Dermis microvascular lymphatic vessel endothelial cell (primary cell): ENCODE measurements around the gene SH3RF2. TPM values are rescaled to one million over a fixed set of nuclear protein-coding genes. Genes with fewer than 3 reads are reported as not detected.
"Not testable (repeated sequence)": the region's sequence is repeated elsewhere in the genome, so short reads cannot be mapped to it uniquely, and the experiment has no call there.

Experiments
- DNase-seq, 2 donors: peaks; one replicate each; pipeline versions ENCODE4 v3.0.0 to v3.0.0-alpha.2; 2010; ENCODE audit warnings: low read depth in 2 of 2
- total RNA-seq: library from RNA; depleted of rRNA; stranded (reverse); fragments of >200 nt; gene quantifications from 2 replicates; pipeline ENCODE4 v1.2.1, GENCODE V29; 2014

Gene SH3RF2
- total RNA-seq, 1 donor from 2014 or later: not detected

DNA sequence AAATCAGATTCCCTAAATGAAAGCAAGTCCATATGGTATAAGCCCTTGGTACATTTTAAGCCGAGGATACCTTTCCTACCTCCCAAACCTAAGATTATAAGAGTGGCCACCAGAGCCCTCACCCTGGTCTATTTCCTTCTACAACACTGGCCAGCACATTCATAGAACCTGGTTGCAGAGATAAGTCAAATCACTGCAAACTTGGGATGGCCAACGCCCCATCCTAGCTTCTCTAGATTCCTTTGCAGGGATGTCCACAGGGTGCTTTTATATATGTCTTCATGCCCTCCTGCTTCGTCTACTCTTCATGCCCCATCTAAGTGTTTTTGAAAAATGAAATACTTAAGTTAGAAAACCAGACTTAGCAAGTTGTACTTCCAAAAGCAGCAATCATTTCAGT is 41.8 kb downstream of the SH3RF2 start:
- no peak for DNase-seq

DNA sequence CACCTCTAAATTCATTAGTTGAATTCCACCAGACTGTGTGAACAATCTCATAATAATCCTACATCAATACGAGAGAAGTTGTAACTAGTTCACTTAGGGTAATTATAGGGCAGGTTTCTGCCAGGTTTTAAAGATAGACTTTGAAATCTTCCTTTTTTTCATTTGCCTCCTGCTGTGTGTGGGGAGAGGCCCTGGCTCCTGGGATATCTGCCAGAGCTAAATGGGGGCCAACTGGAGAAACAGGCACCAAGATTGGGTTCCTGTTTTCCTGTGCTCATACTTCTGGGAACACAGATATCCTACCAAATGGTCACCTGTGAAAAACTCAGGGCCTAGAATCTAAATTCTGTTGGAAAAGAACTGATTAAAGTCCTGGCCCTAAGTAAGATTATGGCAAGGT is 42.3 kb downstream of the SH3RF2 start:
- no peak for DNase-seq

DNA sequence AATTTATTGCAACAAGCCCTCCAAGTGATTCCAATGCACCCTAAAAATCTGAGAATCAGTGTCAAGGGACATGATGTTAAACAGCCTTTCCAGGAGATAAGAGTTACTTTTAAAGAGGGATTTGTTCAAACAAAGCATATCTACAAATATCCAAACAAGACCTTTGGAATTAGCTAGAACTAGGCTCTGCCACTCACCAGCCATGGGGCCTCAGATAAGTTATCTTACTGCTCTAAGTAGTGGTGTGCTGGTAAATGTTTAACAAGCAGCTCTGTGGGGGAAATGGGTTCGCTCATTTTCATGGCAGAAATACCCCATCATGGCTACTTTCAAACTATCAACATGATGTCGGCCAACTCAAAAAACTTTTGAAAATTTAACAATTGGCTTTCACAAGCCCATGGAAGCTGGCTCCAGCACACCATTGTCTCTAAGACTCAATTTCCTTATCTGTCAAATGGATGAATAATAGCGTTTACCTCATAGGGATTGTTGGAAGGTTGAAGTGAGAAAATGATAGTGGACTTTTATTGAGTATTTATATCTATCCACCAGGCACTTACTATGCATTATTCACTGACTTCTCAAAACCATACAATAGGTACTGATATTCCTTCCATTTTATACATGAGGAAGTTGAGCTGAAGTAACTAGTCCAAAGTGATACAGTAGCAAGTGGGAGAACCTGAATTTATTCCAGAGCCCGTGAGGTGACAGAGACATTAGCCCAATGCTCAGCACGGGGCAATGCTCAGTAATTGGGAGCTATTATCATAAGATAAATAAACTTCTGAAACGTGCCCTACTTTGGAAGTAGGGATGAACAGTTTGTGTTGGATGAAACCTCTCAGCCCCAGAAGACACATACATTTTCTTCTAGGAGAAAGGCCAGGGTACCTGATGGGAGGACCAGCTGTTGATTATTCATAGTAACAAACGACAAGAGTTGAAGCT is 43.2 kb downstream of the SH3RF2 start:
- no peak for DNase-seq

DNA sequence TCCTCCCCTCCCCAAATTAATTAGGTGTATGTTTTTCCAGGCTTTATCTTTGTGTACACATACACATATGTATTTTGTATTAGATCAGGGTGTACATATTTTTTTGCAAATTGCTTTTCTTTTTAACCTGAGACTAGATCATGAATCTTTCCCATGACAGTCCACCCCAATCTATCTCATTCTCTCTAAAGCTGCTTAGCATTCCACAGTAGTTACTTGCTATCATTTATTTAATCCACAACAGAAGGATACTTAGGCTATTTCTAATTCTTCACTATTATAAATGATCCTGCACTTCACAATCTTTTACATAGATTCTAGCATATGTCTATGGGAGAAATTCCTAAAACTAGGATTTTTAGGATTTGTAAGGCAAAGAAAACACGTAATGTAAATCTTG is 43.9 kb downstream of the SH3RF2 start:
- DNase-seq: no peak

DNA sequence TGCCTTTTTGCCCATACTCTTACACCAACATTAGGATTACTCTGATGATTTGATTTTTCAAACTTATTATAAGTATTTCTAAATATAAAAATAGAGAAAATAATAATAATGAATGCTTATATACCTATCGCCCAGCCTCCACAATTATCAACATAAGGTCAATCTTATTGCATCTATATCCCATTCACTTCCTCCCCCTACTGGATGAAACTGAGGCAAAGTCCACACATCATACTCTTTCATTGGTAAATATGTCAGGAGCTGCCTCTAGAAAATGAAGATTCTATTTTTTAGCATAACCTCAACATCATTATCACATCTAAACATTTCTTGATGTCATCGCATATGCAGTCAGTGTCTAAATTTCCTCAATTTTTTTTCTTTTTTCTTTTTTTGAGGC is 44.3 kb downstream of the SH3RF2 start:
- DNase-seq: no peak

DNA sequence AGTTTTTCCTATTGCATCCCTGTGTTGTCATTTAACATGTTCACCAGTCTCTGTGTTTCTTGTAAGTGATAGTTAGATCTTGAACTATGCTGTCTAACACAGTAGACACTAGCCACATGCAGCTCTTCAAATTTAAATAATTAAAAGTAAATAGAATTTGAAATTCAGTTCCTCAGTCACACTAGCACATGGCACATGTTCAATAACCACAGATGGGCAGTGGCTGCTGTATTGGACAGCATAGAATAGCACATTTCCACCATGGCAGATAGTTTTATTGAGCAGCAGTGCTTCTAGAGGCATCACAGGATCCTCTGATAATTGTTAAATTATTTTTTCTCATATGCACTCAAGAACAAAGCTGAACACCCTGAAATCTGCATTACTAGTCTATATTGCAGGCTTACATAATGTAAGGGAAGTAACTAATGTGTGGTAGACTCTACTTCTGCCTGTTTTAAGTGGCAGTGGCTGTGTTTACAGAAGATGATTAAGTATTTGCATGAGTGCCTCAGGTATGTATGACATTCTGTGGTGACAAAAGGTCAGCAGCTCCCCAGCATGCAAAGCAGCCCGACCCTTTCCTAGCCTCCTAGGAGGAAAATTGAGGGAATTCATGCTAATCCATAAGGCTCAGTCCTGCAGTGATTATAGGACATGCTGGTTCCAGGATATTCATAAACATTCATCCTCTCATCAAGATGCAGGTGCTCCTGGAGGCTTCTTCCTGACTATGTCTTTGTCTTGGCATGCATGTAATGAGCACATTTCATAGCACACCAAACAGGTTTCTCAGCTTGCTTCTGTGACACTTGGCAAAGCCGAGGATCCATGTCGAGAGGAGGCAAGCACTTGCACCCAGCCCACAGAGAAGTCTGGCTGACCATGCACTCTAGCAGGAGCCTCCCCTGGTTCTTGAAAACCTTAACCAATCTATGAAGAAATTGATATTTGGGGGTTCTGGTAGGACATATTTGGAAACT is 45.5 kb downstream of the SH3RF2 start:
- DNase-seq: no peak

DNA sequence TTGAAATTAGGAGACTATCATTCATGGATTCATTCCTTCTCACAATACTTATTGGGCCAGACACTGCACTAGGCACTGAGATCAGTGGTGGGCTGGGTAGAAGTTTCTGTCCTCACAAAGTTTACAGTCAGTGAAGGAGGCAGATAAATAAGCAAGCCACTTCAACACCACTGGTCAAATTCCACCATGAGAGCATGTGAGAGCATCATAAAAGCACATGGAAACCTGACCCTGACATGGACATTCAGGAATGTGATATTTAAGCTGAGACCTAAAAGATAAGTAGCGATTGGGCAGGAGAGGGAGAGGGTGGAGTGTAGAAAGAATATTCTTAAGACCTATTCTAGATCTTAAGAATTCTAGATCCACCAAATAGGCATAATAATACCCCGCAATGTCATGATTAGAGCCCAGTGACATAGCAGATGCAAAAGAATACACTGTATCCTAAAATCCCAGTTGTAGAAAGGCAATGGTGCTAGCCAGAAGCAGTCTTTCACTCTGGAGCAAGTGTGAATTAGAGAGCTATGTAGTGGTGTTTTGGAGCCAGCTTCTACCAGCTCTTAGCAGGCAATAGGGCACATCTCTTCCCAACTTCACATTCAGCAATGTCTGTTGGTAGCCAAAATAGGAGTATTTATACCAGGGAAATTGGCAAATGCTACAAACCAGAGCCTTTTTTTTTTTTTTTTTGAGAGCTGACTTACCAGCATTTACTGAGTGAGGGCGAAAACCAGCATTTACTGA is 46.4 kb downstream of the SH3RF2 start:
- DNase-seq: no peak

DNA sequence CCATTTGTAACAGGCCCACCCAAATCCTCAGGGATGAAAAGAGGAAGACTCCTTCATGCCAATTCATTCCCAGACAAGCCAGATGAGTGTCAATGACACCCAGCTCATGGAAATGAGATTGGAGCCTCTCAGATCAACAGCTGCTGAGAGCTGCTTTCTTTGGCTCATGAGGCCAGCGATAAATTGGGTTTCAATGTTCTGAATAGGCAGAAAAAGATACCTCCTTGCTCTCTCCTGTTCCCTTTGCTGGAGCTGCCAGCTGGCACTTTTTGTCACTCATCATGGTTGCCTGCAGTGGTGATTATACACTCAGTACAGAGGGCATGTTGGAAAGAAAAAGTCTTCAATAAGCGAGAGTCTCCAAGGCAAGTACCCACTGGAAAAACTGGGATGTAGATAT is 47.1 kb downstream of the SH3RF2 start:
- no peak for DNase-seq

DNA sequence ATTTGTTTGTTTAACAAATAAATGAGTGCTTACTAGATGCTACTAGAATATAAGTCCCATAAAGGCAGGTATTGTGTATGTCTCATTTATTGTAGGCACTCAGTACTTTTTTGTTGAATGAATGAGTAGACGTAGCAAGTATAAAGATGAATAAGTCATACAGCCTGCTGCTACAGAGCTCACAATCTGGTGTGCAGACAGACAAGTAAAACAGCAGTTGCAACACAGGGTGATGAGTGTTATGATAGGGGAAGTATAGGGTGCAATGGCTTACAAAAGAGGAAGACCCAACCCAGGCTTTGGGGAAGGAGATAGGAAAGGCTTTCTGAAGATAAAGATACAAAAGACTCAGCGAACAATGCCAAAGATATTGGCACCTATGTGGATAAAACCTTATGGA is 47.7 kb downstream of the SH3RF2 start:
- DNase-seq: no peak

DNA sequence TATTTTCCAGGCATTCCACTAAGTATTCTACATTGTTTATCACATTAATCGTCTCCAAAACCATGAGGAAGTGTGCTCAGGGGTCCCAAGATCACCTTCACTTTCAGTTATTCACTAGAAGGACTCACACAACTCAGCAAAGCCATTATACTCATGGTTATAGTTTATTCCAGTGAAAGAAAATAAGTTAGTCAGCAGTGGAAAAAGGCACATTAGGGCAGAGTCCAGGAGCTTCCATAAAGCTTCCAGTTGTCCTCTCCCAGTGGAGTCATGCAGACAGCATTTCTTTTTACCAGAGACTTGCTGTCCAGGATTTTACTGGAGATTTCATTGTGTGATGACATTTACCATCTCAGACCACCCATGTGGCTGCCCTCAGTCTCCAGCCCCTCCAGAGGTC is 51.5 kb downstream of the SH3RF2 start:
- DNase-seq: no peak

DNA sequence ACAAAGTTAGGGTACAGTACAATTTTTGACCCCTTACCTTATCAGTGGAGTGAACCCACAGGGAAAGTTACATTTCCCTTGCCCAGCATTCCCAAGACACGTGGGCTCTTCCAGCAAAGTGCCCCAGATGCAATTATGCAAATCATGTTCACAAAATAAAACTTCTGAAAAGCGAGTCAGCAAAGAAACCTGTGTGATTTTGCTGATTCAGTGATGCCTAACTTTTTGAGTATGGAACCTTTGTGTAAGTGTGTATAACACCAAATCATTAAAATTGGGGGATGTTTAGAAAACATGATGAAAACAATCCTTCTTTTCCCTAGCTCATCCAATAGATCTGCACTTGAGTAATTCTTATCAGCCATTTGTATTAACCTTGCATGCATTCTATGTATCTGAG is 52.6 kb downstream of the SH3RF2 start:
- DNase-seq: no peak

DNA sequence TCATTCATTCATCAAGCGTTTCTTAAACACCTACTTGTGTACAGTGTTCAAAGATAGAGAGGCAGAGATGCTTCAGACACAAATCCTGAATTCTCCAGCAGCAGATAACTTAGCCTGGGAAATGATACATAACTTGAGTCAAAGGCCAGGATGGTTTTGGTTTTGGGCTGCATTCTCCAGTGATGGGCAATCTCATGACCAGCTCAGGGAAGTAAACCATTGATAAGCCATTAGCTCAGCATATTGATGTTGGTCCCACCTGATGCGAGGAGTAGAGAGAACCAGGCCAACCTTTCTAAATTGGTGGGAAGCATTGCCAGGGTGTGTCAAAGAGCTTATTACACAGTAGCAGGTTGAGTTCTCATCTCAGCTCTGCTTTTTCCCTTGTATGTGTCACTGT is 53.0 kb downstream of the SH3RF2 start:
- DNase-seq: no peak

DNA sequence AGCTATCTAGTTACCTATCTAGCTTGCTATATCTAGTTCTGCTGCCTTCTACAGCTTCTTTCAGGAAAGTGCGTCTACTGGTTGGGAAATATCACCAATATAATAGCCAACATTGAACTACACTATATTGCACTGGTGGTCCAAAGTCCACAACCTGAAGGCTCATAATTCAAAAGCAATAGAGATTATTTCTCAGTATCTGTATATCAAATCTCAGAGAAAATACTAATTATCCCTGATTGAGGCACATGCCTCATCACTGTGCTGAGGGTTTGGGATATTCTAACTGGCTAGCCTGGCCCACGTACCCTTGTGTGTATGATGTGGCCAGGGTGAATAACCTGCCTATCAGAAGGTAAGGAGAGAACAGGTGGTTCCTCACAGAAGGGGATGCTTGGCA is 53.8 kb downstream of the SH3RF2 start:
- no peak for DNase-seq

DNA sequence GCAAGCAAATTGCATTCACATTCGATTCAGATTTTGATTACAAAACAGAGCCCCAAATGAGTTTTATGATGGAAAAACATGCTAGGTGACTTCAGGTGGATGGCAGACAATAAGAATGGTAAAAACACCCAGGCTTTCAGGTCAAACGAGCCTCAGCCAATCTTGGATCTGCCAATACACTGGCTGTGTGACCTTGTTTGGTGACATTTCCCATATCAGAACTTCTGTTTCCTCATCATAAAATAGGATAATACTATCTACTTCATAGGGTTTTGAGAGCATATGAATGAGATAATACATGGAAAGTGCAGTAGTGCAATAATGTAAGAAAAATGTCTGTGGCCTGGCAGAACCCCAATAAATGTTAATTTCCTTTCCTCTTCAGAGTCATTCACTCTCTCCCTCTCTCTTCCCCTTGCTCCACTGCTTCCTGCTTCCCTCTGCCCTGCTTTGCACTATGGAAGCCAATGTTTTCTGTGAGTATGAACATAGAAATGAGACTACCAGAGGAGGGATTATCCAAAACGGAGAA is 54.7 kb downstream of the SH3RF2 start:
- DNase-seq: no peak

DNA sequence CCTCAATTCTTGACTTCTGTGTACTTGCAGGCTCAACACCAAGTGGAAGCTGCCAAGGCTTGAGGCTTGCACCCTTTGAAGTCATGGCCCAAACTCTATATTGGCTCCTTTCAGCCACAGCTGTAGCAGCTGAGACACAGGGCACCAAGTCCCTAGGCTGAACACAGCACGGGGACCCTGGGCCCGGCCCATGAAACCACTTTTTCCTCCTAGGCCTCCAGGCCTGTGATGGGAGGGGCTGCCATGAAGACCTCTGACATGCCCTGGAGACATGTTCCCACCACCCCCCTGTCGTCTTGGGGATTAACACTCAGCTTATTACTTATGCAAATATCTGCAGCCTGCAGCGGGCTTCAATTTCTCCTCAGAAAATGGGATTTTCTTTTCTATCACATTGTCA is 57.2 kb downstream of the SH3RF2 start:
- DNase-seq: not testable (repeated sequence)

DNA sequence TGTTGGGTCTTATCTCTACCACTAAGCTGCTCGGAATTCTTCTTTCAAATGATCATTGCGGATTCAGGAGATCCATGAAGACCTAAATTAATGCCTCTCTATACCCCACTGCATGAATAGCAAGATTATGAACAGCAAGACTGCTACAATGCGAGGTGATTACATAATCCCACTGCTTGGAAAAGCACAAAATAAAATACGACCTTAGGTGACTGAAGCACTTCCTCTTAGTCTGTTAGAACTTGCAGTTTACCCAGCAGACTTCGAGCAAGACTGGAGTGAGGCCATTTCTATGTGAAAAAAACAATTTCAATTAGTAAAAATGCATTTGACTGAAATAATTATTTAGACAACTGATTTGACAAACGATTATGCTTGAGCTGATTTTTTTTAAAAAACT is 59.8 kb downstream of the SH3RF2 start:
- no peak for DNase-seq

DNA sequence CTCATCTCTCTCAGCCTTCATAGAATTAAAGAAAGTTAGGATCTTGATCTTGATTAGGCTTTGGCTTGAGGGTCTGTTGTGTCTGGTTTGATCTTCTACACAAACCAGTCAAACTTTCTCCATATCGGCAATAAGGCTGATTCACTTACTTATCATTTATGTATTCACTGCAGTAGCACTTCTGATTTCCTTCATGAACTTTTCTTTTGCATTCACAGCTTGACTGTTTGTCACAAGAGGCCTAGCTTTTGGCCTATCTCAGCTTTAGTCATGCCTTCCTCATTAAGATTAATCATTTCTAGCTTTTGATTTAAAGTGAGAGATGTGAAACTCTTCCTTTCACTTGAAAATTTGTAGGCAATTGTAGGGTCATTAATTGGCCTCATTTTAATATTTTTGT is 62.8 kb downstream of the SH3RF2 start:
- no peak for DNase-seq

DNA sequence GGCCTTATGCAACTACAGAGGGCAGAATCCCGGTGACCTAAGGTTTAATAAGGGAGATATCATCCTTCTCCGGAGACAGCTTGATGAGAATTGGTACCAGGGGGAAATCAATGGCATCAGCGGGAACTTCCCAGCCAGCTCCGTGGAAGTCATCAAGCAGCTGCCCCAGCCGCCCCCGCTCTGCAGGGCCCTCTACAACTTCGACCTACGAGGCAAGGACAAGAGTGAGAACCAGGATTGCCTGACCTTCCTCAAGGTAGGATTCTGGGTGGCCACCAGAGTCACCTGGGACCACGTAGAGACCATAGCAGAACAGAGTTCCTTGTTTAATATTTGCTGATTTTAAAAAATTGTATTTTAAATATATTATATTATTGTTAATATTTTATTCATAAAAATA is 63.7 kb downstream of the SH3RF2 start:
- DNase-seq: no peak

DNA sequence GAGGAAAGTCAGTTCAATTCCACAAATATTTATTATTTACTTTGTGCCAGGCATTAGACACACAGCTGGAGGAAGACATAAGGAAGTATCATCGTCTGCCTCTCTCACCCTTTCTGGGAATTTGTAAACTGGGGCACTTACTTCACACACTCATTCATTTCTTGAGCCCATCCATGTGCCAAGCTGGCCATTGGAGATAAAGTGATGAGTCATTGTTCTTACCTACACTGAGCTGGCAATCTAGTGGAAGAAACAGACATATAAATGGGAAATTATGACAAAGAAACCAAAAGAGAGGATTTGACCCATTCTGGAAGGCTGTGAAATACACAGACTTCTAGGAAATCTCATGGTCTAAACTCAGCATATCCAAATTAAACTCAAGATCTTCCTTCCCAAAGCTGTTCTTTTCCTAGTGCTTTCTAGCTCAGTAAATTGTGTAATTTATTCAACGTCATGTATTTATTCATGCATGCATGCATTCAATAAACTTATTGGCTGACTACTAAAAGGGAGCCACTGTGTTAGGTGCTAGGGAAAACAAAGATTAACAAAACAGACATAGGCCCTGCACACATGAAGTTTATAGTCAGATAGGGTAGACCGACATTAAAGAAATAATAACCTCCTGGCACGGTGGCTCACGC is 65.3 kb downstream of the SH3RF2 start:
- DNase-seq: peak in 1 of 2 donors; percentile 7

DNA sequence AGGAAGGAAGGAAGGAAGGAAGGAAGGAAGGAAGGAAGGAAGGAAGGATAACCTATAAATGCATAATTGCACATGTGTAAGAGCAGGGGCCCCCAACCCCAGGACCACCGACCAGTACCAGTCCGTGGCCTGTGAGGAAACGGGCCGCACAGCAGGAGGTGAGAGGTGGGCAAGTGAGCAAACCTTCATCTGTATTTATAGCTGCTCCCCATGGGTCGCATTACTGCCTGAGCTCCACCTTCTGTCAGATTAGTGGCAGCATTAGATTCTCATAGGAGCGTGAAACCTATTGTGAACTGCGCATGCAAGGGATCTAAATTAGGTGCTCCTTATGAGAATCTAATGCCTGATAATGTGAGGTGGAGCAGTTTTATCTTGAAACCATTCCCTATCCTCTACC is 66.1 kb downstream of the SH3RF2 start:
- DNase-seq: no peak

DNA sequence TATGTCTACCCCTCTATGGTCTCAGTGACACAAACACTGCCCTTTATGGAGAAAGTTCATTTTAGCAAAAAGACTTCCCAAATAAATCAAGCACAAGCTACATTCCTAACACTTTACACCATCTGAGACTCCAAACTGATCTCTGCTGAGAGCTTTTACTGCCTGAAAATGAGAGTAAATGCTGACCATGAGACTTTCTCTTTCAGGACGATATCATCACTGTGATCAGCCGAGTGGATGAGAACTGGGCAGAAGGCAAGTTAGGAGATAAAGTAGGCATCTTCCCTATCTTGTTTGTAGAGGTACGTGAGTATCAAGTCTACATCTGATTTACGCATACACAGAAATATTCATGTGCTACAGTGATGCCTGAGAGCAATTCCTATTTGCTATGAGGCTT is 67.5 kb downstream of the SH3RF2 start:
- no peak for DNase-seq
